H1 (cell line): Measurements from ENCODE around the gene COL27A1. TPM values are rescaled to one million over a fixed set of nuclear protein-coding genes. Genes with fewer than 3 reads are reported as not detected.

Experiments
- CTCF ChIA-PET: fragments of 300-600 bp; sonication (Branson Sonifier 250); formaldehyde crosslinking; loops from one replicate; lab custom pipeline; 2021; ENCODE audit not compliant: partially characterized antibody; lab: Charles Lee
- POLR2A ChIA-PET: fragments of 300-600 bp; sonication (Branson Sonifier 250); formaldehyde crosslinking; loops from one replicate; lab custom pipeline; 2021; ENCODE audit warnings: inconsistent platforms; ENCODE audit not compliant: partially characterized antibody; lab: Charles Lee
- DNase-seq, 2 experiments: peaks; one replicate each; pipeline versions ENCODE4 v3.0.0 to v3.0.0-alpha.2; 2010 to 2022; ENCODE audit warnings: low spot score in 2 of 2, low read depth in 1 of 2, mixed read lengths in 1 of 2
- FAIRE-seq: peaks from 2 replicates; lab custom pipeline; 2011; peaks lifted over from hg19 to GRCh38; lab: Jason Lieb, UNC
- H2AFZ ChIP-seq: 2 replicates; pipeline ENCODE4 v1.8.1; 2012; ENCODE audit warnings: low read length, inconsistent platforms
- H2AK5ac ChIP-seq: 2 replicates; pipeline ENCODE4 v1.6.1; 2013; ENCODE audit warnings: low read depth, low read length
- H2BK120ac ChIP-seq: replicated peaks from 2 replicates; pipeline ENCODE3; 2013; ENCODE audit warnings: low read depth, low read length, inconsistent platforms
- H2BK12ac ChIP-seq: 2 replicates; pipeline ENCODE4 v1.6.1; 2013; ENCODE audit warnings: low read depth, low read length
- H2BK15ac ChIP-seq: 2 replicates; pipeline ENCODE4 v1.6.1; 2013; ENCODE audit warnings: low read length
- H2BK20ac ChIP-seq: 2 replicates; pipeline ENCODE4 v1.6.1; 2013; ENCODE audit warnings: low read length
- H2BK5ac ChIP-seq: 2 replicates; pipeline ENCODE4 v1.6.1; 2013; ENCODE audit warnings: low read depth, low read length
- H3K14ac ChIP-seq: 2 replicates; pipeline ENCODE4 v1.6.1; 2013; ENCODE audit warnings: inconsistent platforms; ENCODE audit not compliant: insufficient read length
- H3K18ac ChIP-seq: 2 replicates; pipeline ENCODE4 v1.6.1; 2013; ENCODE audit warnings: low read length; ENCODE audit errors: extremely low read depth
- H3K23ac ChIP-seq: 2 replicates; pipeline ENCODE4 v1.6.1; 2013; ENCODE audit warnings: inconsistent platforms; ENCODE audit not compliant: insufficient read length
- H3K23me2 ChIP-seq: 2 replicates; pipeline ENCODE4 v1.6.1; 2013; ENCODE audit warnings: low read depth, low read length
- H3K27ac ChIP-seq: 2 replicates; pipeline ENCODE4 v1.6.1; 2011; ENCODE audit warnings: low read depth, low read length, inconsistent platforms
- H3K27me3 ChIP-seq, 4 experiments: replicated peaks in 1 of 4; 1 replicate in 1 of 4; 2 replicates in 3 of 4; pipeline versions ENCODE4 v1.6.1 to v1.8.1; 2011 to 2013; ENCODE audit warnings: low read length in 3 of 4, mild to moderate bottlenecking in 3 of 4, inconsistent platforms in 2 of 4, mixed read lengths in 2 of 4, moderate library complexity in 1 of 4; ENCODE audit not compliant: control insufficient read depth in 3 of 4, insufficient read depth in 3 of 4; ENCODE audit errors: extremely low read depth in 1 of 4
- H3K36me3 ChIP-seq, 4 experiments: 2 replicates each; pipeline versions ENCODE4 v1.6.1 to v1.8.1; 2011 to 2013; ENCODE audit warnings: mild to moderate bottlenecking in 4 of 4, low read length in 3 of 4, moderate library complexity in 2 of 4, control low read depth in 1 of 4, inconsistent platforms in 1 of 4; ENCODE audit not compliant: insufficient read depth in 4 of 4, control insufficient read depth in 2 of 4
- H3K4ac ChIP-seq: replicated peaks from 2 replicates; pipeline ENCODE3; 2013; ENCODE audit warnings: low read length, low read depth, mixed read lengths, inconsistent platforms; ENCODE audit not compliant: insufficient read length
- H3K4me1 ChIP-seq, 4 experiments: replicated peaks in 1 of 4; 1 replicate in 1 of 4; 2 replicates in 3 of 4; pipeline versions ENCODE4 v1.6.1 to v1.8.1; 2011 to 2013; ENCODE audit warnings: low read length in 3 of 4, inconsistent platforms in 2 of 4, mixed read lengths in 1 of 4; ENCODE audit not compliant: insufficient read depth in 4 of 4, control insufficient read depth in 3 of 4
- H3K4me2 ChIP-seq, 2 experiments: 2 replicates each; pipeline versions ENCODE4 v1.6.1 to v1.8.1; 2011 to 2013; ENCODE audit warnings: low read depth in 2 of 2, low read length in 2 of 2, control low read depth in 1 of 2, inconsistent platforms in 1 of 2, mild to moderate bottlenecking in 1 of 2; ENCODE audit not compliant: insufficient read depth in 1 of 2
- H3K4me3 ChIP-seq, 4 experiments: fragments of 200-600, 300-600 bp in 1 of 4; sonication (generic), shearing (Covaris generic), sonication (Bioruptor Twin) in 1 of 4; 2 replicates each; pipeline versions ENCODE4 v1.5.1 to v1.8.1; 2011 to 2016; ENCODE audit warnings: low read length in 4 of 4, low read depth in 3 of 4, control low read depth in 2 of 4, inconsistent platforms in 2 of 4, mild to moderate bottlenecking in 2 of 4, mixed read lengths in 1 of 4, moderate library complexity in 1 of 4; ENCODE audit not compliant: insufficient read depth in 2 of 4; ENCODE audit errors: extremely low read depth in 1 of 4
- H3K56ac ChIP-seq: replicated peaks from 2 replicates; pipeline ENCODE3; 2013; ENCODE audit warnings: low read depth, mild to moderate bottlenecking, mixed read lengths, low read length, inconsistent platforms; ENCODE audit not compliant: insufficient read length
- H3K79me1 ChIP-seq: 2 replicates; pipeline ENCODE4 v1.6.1; 2013; ENCODE audit warnings: low read depth, low read length, control low read depth
- H3K79me2 ChIP-seq, 2 experiments: 2 replicates each; pipeline versions ENCODE4 v1.6.1 to v1.8.1; 2012 to 2013; ENCODE audit warnings: low read length in 2 of 2, mild to moderate bottlenecking in 2 of 2, inconsistent platforms in 1 of 2; ENCODE audit not compliant: insufficient read depth in 2 of 2, control insufficient read depth in 1 of 2
- H3K9ac ChIP-seq, 4 experiments: replicated peaks in 1 of 4; 1 replicate in 1 of 4; 2 replicates in 3 of 4; pipeline versions ENCODE4 v1.6.1 to v1.8.1; 2011 to 2013; ENCODE audit warnings: low read depth in 3 of 4, low read length in 3 of 4, control low read depth in 2 of 4, mild to moderate bottlenecking in 2 of 4, moderate library complexity in 2 of 4, inconsistent platforms in 1 of 4; ENCODE audit errors: extremely low read depth in 1 of 4
- H3K9me3 ChIP-seq, 2 experiments: 2 replicates each; pipeline versions ENCODE4 v1.6.1 to v1.8.1; 2012 to 2013; ENCODE audit warnings: mild to moderate bottlenecking in 2 of 2, moderate library complexity in 2 of 2, control low read depth in 1 of 2, inconsistent platforms in 1 of 2, low read depth in 1 of 2, low read length in 1 of 2, mixed read lengths in 1 of 2; ENCODE audit not compliant: insufficient read depth in 2 of 2
- H4K20me1 ChIP-seq, 2 experiments: replicated peaks in 1 of 2; 2 replicates each; pipeline versions ENCODE3 to v1.8.1; 2011 to 2013; ENCODE audit warnings: inconsistent platforms in 2 of 2, low read length in 2 of 2, mild to moderate bottlenecking in 1 of 2; ENCODE audit not compliant: insufficient read depth in 2 of 2, control insufficient read depth in 1 of 2
- H4K5ac ChIP-seq: 2 replicates; pipeline ENCODE4 v1.6.1; 2013; ENCODE audit warnings: low read length, low read depth, mixed read lengths, inconsistent platforms; ENCODE audit not compliant: insufficient read length
- H4K8ac ChIP-seq: 2 replicates; pipeline ENCODE4 v1.8.0; 2013; ENCODE audit warnings: mild to moderate bottlenecking, moderate library complexity, low read length, inconsistent platforms; ENCODE audit not compliant: insufficient read depth; ENCODE audit errors: extremely low read depth
- H4K91ac ChIP-seq: replicated peaks from 2 replicates; pipeline ENCODE3; 2013; ENCODE audit warnings: low read length, mixed read lengths, inconsistent platforms; ENCODE audit not compliant: insufficient read length
- CBX8 ChIP-seq: fragments of 300-800, 300-1000 bp; sonication (generic); IDR thresholded peaks from 2 replicates; pipeline ENCODE4 v1.7.1; 2016; ENCODE audit warnings: low read depth, low read length, borderline replicate concordance
- SP2 ChIP-seq: IDR thresholded peaks from 2 replicates; pipeline ENCODE4 v1.6.1; 2012; ENCODE audit warnings: mild to moderate bottlenecking, low read length, inconsistent platforms
- TCF12 ChIP-seq: IDR thresholded peaks from 2 replicates; pipeline ENCODE4 v1.6.1; 2011; ENCODE audit warnings: low read depth, mild to moderate bottlenecking, low read length
- WGBS, 2 experiments: shearing (Covaris generic) in 1 of 2; methylation state at CpG; one replicate each; pipeline versions ENCODE4 v1.1.6 to v1.1.7; 2013 to 2015; ENCODE audit warnings: low lambda C conversion rate in 2 of 2, mixed read lengths in 2 of 2, inconsistent platforms in 1 of 2, low coverage in 1 of 2, missing lambda C conversion rate in 1 of 2; ENCODE audit not compliant: insufficient replicate concordance in 2 of 2, insufficient coverage in 1 of 2, insufficient read length in 1 of 2; ENCODE audit errors: extremely low coverage in 1 of 2, missing lambda C conversion rate in 1 of 2; 5-methylcytosine and 5-hydroxymethylcytosine counted together
- polyA plus RNA-seq, 7 experiments: library from polyadenylated mRNA; depleted of rRNA in 3 of 7; stranded (reverse) in 5 of 7; unstranded in 2 of 7; fragments of >200 nt in 5 of 7; fragments of 200-250 nt in 2 of 7; gene quantifications; 1 replicate in 5 of 7; 2 replicates in 1 of 7; 4 replicates in 1 of 7; pipeline versions ENCODE4 v1.2.1 to v1.2.3, GENCODE V29; 2011 to 2013; ENCODE audit warnings: missing spikeins in 2 of 7, mixed read lengths in 2 of 7
- total RNA-seq: library from RNA; stranded (reverse); fragmentation: NEBNext Ultra II Directional; extraction: Animal tissue kit (Norgen Biotek cat#: 25700); gene quantifications from 2 replicates; pipeline ENCODE4 v1.2.1, GENCODE V29; 2021
- TF ChIP-seq, protein P1 (sequence below): IDR thresholded peaks from 2 replicates; pipeline ENCODE4 v1.6.1; 2012; ENCODE audit warnings: inconsistent platforms
- TF ChIP-seq, protein P2 (sequence below): IDR thresholded peaks from 2 replicates; pipeline ENCODE4 v1.6.1; 2012; ENCODE audit warnings: inconsistent platforms

Gene COL27A1
- total and polyA plus RNA-seq, 2 of the 8 experiments (the other 6 are each of a cell fraction or from before 2014, with no cell fraction given), result 15.1 to 22.8 TPM

DNA sequence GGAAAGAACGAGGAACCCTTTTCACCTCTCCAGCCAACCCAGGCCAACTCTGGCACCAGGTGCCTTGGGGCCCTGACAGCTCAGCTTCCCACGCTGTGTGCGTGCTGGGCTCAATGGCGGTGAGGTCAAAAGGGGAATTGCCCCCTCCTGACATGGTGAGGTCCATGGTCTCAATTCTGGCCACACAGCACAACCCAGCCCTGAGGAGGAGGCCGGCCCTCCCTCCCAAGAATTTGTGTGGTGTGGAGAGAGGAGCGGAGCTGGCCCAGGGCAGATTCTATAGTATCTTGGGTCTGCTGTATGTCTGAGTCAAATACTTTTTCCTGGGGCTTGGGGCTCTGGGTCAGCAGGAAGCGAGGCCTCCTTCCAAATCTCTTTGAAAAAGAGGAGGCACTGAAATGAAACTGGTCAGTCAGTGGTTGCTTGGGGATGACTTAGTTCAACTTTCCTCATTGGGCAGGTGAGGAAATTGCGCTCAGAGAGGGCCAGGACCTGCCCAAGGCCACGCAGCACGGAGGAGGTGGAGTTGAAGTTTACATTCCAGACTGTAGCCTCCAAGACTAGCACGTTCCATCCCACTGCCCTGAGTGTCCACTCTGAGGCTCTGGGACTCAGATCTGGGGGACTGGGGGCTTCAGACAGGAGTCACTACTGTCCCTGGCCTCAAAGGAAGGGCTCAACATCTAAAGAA lies 15.6 kb downstream of the COL27A1 start:
- H4K5ac ChIP-seq, result no peak overlapping the region
- no peak overlapping the region for H4K91ac ChIP-seq
- H3K4ac ChIP-seq, result no peak overlapping the region
- WGBS, 2 experiments, result 88% methylated on average over 11 of the region's 11 CpGs; no CpG with 5 or more reads in 1 of the 2 experiments
- no peak overlapping the region for H2BK12ac ChIP-seq
- FAIRE-seq (no peak), DNase-seq (no peak)
- H3K79me1 ChIP-seq, result 0 out of 2 replicates have a peak, but pooled peaks cover 2% of the 10 kb centered on the region
- H3K23ac ChIP-seq, result no peak overlapping the region
- no peaks in the 10 kb centered on the region; a peak in 1 of 7 replicates for H3K4me1 ChIP-seq
- H2AFZ ChIP-seq, result no peak overlapping the region
- ChIA-PET POLR2A (no interaction called here), CTCF (interaction anchor here (0.6 to 5.4 kb wide), 4 partner anchors 10 to 113 kb away, joined by 3 to 23 read pairs (median 4); partner anchors contain the start of gene COL27A1)
- no peaks in the 10 kb centered on the region for H3K79me2 ChIP-seq
- H3K18ac ChIP-seq, result no peak overlapping the region
- no peak overlapping the region for H3K14ac ChIP-seq
- peaks cover 0 to 3% of the 10 kb centered on the region in 2 experiments for H4K20me1 ChIP-seq
- H3K4me2 ChIP-seq, result no peak overlapping the region
- H2BK20ac ChIP-seq, result no peak overlapping the region
- no peaks in the 10 kb centered on the region for H3K27me3 ChIP-seq
- H3K9ac ChIP-seq, result no peak overlapping the region
- no peak overlapping the region for H2BK120ac ChIP-seq
- peaks cover 0 to 8% (median 0%) of the 10 kb centered on the region in 4 experiments; a peak in 2 of 8 replicates for H3K36me3 ChIP-seq
- H4K8ac ChIP-seq, result no peak overlapping the region
- no peaks in the 10 kb centered on the region for H3K9me3 ChIP-seq
- H2BK5ac ChIP-seq, result no peak overlapping the region
- H3K4me3 ChIP-seq, result no peak overlapping the region
- no peak overlapping the region for H3K27ac ChIP-seq
- no peak overlapping the region for H2BK15ac ChIP-seq
- H3K56ac ChIP-seq, result no peak overlapping the region
- H3K23me2 ChIP-seq, result peaks cover 5% of the 10 kb centered on the region; the same call in 1 of the 2 replicates
- no peak overlapping the region for H2AK5ac ChIP-seq
- TF ChIP-seq SP2 (no peak), CBX8 (no peak), TCF12 (no peak)
- TF ChIP-seq, protein P1, sequence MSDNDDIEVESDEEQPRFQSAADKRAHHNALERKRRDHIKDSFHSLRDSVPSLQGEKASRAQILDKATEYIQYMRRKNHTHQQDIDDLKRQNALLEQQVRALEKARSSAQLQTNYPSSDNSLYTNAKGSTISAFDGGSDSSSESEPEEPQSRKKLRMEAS, result no peak
- TF ChIP-seq, protein P2, sequence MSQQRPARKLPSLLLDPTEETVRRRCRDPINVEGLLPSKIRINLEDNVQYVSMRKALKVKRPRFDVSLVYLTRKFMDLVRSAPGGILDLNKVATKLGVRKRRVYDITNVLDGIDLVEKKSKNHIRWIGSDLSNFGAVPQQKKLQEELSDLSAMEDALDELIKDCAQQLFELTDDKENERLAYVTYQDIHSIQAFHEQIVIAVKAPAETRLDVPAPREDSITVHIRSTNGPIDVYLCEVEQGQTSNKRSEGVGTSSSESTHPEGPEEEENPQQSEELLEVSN, result no peak
